Measurements from ENCODE around the gene VPS26C.

DNA sequence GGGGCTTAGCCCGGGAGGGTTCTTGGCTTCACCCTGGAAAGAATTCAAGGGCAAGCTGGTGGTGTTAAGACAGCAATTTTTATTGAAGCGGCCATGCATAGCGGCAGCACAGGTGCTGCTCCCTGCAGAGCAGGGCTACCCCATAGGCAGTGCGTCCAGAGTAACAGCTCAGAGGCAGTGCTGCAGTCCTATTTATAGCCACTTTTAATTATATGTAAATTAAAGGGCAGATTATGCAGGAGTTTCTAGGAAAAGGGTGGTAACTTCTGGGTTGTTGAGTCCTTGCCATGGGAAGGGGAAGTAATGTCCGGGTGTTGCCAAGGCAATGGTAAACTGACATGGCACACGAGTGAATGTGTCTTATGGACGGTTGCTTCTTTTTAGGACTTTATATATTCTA lies 57.0 kb downstream of the VPS26C start:
- TF ChIP-seq POLR2A (IDR thresholded peaks at IDR 0.05; ENCODE audit: low read length) (no peak), GATA1 (IDR thresholded peaks at IDR 0.05; ENCODE audit: low read depth, low read length) (no peak)
